ENCODE data around the gene MESP1.

DNA sequence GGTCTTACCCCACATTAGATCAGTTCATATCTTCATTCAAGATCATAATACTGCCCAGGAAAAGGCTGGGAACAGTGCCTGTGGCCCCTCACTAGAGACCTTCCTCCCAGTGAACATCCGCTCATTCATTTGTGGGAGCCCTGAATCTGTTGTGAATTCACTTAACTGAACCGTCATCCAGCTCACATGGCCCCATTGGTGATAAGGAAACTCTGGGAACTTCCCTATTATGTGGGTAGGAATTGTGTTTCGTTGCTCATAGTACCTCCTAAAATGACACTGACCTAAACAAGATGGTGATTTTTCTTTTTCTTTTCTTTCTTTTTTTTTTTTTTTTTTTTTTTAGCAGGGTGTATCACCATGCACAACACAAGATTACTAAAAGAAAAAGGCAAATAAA is 18.3 kb upstream of the MESP1 start:
- TF ChIP-seq POLR2A (IDR thresholded peaks at IDR 0.05) = no peak
- TF ChIP-seq, protein P1, sequence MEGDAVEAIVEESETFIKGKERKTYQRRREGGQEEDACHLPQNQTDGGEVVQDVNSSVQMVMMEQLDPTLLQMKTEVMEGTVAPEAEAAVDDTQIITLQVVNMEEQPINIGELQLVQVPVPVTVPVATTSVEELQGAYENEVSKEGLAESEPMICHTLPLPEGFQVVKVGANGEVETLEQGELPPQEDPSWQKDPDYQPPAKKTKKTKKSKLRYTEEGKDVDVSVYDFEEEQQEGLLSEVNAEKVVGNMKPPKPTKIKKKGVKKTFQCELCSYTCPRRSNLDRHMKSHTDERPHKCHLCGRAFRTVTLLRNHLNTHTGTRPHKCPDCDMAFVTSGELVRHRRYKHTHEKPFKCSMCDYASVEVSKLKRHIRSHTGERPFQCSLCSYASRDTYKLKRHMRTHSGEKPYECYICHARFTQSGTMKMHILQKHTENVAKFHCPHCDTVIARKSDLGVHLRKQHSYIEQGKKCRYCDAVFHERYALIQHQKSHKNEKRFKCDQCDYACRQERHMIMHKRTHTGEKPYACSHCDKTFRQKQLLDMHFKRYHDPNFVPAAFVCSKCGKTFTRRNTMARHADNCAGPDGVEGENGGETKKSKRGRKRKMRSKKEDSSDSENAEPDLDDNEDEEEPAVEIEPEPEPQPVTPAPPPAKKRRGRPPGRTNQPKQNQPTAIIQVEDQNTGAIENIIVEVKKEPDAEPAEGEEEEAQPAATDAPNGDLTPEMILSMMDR (IDR thresholded peaks at IDR 0.05) = no peak

All from right lobe of liver (tissue), 4 donors.